KG1 (cell line): Measurements from ENCODE around the gene ZBTB16.

ENCODE experiments used
- DNase-seq: peaks from one replicate; lab custom pipeline; 2025; lab: John Stamatoyannopoulos, UW

The ZBTB16 gene

DNA sequence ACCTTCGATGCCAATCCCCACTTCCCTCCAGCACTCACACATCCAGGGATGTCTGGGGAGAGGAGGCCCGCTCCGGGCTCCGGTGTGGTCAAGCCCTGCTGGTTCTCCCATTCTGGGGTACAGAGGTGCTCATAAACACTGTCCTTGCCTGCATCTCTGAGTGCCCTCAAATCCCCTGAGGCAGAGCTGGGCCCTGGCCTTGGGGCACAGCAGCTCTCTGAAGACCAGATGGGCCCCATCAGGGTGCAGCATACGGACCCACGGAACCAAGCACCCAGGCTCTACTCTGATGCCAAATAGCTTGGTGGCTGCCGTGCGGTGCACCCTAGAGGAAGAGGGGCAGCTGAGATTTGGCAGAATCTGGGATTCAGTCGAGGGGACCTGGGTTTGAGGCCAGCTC, 201.0 kb downstream of the ZBTB16 start:
- no peak for DNase-seq

DNA sequence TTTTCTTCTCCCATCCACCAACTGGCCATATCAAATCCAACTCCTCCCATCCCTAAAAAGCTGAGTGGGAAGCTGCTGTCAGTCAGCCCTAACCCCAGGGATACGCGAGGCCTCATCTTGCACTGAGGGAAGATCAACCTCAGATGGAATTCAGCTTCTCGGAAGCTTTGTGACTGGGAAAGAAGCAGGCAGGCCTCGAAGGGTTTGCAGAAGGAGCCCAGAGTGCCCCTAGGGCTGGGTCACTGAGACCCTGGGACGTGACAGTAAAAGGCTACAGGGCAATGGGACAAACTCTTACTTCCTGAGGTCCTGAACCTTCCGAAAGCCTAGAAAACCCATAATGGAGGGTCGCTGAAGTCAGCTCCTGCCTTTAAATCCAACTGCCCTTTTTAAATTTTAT, 202.3 kb downstream of the ZBTB16 start:
- no peak for DNase-seq

DNA sequence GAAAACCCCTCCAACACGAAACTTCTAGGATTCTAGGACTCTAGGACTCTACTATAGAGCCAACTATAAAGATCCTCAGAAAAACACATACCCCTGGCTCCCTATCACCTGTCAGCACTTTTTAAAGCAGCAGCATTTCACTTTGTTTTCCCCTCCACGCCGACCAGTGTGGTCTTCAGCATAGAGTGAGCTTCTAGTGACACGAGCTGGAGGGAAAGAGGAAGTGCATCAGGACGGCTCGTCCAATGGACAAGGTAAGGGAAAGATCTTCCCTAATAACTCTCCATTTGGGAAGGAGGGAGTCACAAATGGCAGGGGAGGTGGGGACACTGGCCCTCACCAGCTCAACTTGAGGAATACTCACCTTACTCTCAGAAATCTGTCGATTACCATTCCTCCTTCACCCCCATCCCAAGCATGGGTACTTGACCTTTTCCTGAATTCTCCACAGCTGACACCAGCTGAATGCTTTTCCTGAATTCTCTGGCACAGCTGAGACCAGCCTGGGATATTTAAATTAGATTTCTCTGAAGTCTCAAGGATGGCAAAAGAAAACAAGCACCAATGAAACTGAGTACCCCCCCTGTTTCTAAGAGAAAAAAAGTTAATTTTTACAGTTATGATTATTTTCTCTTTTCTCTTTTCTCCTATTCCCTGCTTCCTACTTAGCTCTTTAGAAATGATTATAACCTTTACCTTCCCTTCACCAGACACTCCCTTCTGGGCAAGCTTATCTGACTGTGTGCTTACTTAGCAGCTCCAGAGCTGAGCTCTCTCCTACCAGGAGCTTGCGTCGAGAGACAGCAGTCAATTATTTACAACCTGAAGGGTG, 203.4 kb downstream of the ZBTB16 start:
- peak; percentile 17 for DNase-seq

DNA sequence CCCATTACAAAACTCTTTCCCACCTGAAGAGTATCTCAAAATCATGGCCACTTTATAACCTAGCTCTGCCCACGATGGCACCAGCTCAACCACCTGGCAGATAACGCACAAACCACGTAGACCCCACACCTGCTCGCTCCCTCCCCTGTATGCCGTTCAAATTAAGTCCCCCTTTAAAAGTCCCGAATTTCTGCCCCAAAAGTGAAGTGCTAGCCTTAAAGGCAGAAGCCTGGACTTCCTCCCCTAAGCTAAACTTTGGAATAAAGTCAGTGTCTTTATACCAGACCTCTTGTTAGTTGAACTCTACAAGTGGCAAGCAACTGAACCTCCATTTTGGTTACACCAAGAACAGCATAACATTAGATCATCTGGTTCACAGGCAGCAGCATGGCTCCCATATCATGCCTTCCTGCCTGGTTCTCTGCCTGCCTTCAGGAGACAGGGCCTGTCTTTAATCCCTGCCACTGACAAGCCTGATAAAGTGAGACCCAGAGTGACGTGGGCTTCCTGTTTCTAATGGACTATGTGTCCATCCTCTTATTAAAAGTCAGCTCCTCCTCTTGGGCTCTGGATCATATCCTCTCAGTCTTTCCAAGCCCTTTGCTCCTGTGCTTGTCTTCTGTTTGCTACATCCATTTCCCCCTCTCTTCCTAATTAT, 204.1 kb downstream of the ZBTB16 start:
- no peak for DNase-seq

DNA sequence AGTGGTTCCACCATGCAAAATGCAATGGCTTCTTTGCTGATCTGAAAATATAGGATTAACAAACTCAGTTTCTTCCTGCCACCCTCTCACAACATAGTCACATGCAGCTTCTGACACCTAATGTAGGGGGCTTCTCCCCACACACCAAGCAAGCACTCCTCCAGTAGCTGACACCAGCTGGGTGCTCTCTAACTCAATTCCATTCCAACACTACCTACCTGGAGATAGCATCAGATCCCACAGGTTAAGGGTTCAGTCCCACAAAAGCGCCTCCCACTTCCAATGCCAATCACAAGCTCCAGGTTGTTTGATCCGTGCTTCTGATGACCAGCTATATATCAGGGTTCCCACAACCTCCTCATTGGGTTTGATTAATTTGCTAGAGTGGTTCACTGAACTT, 204.9 kb downstream of the ZBTB16 start:
- DNase-seq = no peak

DNA sequence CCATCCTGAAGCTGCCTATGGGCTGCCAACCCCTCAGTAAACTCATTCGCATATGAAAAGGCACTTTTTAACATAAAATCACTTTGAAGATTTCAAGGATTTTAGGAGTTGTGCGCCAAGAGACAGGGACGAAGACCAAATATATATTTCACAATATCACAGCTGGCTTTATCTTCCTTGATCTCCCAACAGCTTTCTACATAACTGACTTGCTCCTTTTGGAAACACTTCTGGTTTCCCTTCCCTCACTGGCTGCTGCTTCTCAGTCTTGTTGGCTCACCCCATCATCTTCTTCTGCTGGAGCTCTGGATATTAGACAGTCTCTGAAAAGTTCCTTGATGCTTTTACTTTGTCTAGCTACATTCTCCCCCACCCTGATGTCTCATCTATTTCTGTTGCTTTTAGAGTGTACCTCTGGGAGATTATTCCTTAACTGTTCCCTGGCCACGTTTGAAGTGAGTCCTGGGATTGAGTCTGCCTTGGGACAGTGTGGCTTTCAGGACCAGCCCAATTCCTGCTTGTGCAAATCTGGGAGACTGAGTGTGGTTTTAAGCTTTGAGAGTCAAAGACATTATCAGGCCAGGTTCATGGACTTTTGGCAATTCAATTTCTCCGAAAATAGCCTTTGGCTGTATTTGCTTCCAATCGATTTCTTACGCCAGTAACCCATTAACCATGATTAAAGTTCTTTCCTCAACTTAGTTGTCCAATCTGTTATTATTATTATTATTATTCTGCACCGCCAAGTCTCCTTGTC, 205.8 kb downstream of the ZBTB16 start:
- no peak for DNase-seq

DNA sequence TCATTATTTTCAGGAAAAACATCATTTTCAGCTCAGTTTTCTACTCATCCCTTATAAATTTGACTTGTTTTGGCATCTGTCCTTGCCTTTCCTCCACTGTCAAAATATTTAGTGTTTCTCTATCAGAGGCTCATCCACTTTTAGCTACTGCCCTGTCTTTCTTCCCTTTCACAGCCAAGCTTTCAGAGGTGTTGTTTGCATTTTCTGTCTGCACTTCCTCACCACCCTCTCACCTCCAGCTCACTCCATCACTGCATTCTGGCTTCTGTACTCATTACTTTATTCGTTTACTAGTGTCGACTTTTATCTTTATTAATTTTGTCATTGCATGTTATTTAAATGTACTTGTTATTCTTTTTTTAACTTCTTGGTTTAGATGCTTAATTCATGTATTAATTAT, 210.0 kb downstream of the ZBTB16 start:
- no peak for DNase-seq

DNA sequence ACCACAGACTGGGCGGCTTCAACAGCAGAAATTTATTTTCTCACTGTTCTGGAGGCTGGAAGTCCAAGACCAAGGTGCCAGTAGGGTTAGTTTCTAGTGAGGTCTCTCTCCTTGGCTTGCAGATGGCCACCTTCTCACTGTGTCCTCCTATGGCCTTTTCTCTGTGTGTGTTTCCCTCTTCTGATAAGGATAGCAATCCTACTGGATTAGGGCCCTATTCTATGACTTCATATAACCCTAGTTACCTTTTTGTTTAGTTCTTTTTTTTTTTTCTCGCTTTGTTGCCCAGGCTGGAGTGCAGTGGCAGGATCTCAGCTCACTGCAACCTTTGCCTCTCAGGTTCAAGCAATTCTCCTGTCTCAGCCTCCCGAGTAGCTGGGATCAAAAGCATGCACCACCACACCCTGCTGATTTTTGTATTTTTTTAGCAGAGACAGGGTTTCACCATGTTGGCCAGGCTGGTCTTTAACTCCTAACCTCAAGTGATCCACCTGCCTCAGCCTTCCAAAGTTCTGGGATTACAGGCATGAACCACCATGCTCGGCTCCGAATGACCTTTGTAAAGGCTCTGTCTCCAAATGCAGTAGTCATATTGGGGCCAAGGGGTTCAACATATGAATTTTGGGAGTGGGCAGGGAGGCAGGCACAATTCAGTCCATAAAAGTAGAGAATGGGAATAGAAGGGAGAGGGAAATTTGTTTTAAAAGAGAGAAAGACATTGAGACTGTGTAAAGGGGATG, 211.2 kb downstream of the ZBTB16 start:
- DNase-seq = no peak

DNA sequence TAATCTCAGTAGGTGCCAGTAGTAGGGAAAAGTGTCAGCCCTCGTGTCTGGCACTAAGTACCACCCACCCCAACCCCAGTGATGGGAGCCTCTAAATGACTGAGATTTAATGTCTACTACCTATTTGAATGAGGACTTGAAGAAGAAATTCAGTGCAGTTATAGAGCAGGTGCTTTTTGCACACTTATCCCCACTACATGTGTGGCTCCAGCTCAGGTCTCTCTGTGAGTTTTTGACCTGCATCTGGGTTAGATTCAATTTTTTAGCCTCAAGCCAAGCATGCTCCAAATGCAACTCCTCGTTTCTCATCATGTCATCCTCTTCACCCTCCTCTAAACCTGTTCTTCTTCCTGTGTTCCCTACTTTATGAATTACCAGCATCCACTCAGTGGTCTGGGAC, 211.8 kb downstream of the ZBTB16 start:
- DNase-seq = no peak

DNA sequence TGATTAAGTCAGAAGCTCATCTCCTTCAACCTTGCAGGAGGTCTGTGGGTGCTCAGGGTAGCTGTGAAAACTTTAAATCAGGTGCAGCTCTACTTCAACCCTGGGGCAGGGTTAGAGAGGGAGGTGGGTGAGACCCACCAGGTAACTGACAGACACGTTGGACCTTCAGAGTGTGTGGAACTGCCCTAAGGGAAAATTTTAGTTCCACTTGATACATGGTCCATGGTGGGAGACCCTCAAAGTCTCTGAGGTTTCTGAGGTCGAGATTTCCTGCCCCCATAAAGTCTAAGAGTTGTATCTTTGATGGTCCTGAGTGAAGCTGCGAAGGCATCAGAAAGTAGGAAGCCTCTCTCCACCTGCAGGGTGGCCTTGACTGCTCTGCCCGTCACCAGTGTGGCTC, 212.8 kb downstream of the ZBTB16 start:
- DNase-seq = no peak

DNA sequence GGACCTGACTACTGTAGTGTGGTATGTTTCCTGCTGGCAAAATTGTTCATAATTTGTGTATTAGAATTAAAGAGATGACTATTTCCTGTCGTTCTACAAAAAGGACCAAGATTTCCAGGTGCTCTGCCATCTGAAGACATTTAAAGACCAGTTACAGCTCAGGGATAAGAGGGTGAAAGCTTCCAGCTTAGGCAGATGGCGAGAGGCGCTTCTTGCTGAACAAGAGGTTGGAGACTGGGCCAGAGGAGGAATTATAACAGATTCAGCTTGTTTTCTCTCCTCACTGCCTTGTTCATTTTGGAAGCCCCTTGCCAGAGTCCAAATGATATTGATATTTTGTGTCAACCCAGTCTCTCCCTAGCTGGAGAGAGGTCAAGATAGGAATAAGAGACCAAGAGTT, 213.6 kb downstream of the ZBTB16 start:
- DNase-seq = no peak

DNA sequence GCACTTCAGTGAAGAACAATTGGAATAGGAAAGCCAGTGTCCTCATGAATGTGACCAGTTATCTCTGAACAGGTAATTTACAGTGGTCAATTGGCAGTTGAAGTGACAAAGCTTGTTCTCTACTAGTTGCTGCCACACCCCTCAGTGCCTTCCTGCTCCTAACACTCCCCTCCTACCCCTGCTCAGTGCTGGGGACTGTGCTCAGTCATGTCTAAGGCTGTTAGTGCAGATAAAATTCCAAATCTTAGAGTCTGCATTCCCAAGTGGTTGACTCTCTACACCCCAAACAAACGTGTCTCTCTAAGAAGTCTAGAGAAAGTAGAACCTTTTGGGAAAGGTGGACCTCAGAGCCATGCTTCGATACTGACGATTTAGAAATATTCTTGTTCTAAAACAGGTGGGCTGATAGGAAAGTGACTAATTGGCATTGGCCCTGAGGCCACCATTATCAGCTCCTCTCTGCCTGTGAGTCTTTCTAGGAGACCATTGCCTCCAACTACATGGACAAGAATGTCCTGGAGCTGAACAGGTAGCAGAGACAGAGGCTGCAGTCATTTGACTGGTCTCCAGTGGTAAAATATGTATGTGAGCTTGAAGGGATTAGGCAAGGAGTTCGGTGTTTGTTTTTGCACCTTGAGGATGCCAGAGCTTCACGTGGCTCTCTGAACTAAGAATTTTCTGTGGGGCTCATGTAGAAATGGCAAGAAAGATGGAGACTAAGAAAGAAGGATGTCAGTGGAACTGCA, 214.6 kb downstream of the ZBTB16 start:
- DNase-seq = no peak

DNA sequence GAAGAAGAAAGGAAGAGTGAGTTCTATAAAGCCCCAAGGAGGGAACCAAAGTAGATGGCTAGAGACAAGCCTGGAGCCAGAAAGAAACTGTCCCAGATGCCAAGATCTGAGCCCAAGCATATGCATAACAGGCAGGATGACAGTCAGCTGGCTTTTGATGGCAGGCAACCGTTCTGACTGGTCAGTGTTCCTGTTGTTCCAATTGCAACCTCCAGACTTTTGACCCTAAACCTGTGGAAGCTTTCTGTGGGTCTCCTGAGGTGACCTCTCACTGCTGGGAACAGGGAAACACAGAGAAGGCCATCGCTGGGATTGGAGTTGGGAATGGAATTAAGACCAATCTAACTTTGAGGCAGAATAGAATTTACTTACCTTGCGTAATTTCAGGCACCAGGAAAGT, 215.1 kb downstream of the ZBTB16 start:
- DNase-seq = no peak

DNA sequence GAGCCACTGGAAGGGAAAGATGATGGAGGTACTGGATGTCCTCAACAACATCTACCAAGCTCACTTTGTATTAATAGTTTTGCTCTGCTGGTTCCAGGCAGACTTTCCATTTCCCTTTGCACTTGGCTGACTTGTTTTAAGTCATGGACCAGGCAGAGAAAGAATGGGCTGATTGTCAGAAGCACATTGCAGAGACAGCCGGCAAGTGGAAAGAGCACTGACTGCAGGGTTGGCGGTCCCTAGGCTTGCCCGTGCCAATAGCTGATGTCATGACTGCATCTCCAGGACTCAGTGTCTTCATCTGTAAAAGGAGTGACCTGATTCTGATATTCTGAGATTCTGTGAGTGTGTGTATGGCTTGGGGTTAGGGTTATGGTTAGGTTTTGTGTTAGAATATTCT, 215.8 kb downstream of the ZBTB16 start:
- no peak for DNase-seq

DNA sequence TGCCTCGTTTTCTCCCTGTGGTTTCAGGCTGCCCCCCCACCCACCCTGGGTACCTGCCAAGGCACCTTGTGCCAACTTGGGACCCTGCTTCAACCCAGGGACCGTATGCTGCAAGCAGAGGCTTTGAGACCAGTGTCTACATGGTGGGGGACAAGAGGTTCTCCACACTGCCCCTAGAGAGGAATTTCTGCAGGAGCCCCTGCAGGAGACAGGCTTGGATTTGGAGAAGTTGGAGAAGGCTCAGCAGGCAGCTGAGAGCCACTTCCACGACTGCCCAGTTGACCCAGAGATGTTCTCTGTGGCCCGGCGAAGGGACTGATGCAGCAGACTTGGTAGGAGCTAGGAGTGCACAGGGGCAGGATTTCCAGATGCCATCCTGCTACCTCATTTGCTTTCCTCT, 216.6 kb downstream of the ZBTB16 start:
- DNase-seq = no peak

DNA sequence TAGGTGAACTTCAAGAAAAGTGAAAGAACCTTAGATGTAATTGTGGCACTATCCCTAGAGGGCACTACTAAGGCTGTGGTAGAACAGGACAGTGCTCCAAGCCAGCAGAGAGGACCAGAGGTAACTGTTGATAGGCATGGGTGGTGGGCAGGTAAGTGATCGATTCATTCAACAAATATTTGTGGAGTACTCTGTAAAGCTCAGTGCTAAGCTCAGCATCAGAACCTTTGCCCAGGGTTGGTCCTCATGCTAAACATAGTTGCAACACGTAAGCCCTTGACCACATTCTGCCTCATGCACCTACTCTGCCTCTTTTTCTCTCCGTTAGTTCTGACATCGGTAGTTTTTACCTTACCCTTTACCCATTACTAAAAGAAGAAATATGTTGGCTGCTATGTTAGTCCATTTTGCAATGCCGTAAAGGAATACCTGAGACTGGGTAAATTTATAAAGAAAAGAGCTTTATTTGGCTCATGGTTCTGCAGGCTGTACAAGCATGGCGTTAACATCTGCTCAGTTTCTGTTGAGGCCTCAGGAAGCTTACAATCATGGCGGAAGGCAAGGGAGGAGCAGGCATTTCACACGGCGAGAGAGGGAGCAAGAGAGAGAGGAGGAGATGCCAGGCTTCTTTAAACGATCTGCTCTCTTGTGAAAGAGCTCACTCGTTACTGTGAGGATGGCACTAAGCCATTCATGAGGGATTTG, 218.3 kb downstream of the ZBTB16 start:
- DNase-seq = no peak

DNA sequence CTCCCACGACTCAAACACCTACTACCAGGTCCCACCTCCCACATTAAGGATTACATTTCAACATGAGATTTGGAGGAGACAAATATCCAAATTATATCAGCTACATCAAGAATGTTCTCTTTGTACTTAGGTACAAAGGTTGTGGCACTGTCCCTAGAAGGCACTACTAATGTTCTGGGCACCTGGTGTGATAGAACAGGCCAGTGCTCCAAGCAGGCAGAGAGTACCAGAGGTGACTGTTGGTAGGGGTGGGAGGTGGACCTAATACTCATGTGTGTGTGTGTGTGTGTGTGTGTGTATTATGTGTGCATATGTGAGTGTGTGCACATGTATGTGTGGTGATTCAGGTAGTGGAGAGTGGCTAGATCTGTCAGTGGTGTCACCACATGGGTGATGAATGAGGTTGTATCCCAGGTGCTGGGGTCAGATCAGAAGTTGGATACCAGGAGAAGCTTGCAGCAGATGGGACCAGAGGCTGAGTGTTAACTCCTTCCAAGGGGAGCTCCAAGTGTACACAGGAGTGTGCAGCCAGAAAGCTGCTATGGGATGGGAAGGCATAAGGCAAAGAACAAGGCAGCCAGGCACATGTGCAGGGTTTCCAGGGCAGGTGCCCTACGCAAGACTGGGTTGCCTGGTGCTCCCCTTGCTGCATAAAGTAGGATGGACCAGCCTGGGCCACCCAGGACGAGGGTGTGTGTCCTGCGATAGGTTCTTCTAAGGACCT, 219.0 kb downstream of the ZBTB16 start:
- DNase-seq = no peak

DNA sequence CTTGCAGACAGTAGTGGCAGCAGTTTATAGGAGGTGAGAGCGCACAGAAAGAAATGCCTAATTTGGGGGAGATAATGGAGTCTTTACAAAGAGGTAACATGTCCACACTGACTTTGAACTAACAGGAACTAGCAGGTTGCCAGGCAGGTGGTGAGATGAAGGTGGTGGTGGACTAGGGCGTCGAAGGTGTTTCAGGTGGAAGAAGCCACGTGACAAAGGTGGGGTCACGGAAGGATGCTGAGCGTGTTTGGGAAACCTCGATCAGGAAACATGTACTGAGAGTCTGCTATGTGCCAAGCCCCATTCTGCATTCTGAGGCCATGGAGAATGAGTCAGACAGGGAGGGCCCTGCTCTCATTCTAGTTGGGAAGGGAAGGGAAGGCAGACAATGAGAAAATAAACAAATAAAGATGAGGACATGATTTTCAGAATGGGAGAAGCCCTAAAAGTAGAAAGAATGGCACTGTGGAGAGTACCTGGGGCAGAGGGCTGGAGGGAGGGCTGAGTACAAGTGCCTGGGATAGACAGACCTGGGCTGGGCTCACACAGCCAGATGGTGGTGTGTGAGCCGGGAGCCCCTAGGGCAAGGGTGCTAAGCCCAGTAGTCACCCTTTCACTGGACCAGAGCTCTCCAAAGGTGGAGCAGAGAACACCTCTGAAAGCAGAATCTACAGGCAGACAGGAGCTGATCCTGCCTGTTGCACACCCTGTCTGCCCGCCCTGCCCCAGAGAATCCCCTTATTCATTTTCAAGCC, 220.5 kb downstream of the ZBTB16 start:
- DNase-seq = no peak

DNA sequence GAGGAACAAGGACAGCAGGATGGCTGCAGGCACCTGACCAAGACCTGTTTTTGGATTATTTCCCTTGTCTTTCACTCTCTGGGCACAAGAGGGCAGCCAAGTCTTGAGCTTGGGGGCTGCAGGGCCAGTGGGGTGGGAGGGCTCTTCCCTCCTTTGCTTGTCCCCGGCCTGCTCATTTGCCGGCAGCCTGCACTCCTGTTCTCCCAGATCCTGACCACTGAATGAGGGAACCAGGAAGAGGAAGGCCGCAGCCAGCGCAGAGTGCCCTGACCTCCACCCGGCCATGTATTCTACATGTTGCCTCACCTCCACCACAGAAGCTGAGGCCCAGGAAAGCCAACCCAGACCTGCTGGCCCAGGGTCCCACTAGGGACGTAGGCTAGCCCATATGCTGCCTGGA, 221.2 kb downstream of the ZBTB16 start:
- no peak for DNase-seq
